Gastroesophageal sphincter (tissue), 3 donors: ENCODE data around the gene NODAL.

ENCODE experiments used
- CTCF ChIP-seq, 4 experiments: fragments of 200-600 bp in 2 of 4; fragments of 450-650 bp in 2 of 4; sonication (generic) in 1 of 4; IDR thresholded peaks; one replicate each; pipeline ENCODE4 v1.5.1; 2017 to 2019; ENCODE audit warnings: antibody characterized with exemption in 4 of 4, mild to moderate bottlenecking in 2 of 4, moderate library complexity in 2 of 4
- EP300 ChIP-seq: sonication (generic); formaldehyde crosslinking; IDR thresholded peaks from one replicate; pipeline ENCODE4 v1.6.1; 2017; ENCODE audit warnings: antibody characterized with exemption, mild to moderate bottlenecking
- POLR2A ChIP-seq, 2 donors: fragments of 450-650 bp; IDR thresholded peaks; one replicate each; pipeline ENCODE4 v1.6.1; 2017; ENCODE audit warnings: antibody characterized with exemption in 2 of 2, mild to moderate bottlenecking in 2 of 2, moderate library complexity in 1 of 2
- POLR2AphosphoS5 ChIP-seq: sonication (generic); formaldehyde crosslinking; IDR thresholded peaks from one replicate; pipeline ENCODE4 v1.6.1; 2017; ENCODE audit warnings: antibody characterized with exemption

- TF ChIP-seq POLR2AphosphoS5 (no peak), POLR2A (IDR thresholded peaks at IDR 0.05) (no peak), CTCF (IDR thresholded peaks at IDR 0.05) (no peak), EP300 (no peak)
These were observed 37.9 kb downstream of the NODAL start for GRCh38 chr10:70403483-70404035.
